Stimulated activated effector memory CD8-positive, alpha-beta T cell treated with anti-CD3 and anti-CD28 coated beads, Interleukin-12 subunit alpha, Interleukin-12 subunit beta, amount 100 ng/mL, for 72 hours (primary cell): ENCODE data around the gene HMG20A.

ENCODE experiments used
- ATAC-seq: fragments of 150-1000 bp; cut with Tn5 transposase; 2 replicates; pipeline ENCODE4 v1.10.0; 2021
- DNase-seq, 2 donors: peaks; one replicate each; pipeline ENCODE4 v3.0.0; 2021 to 2022; ENCODE audit warnings: low spot score in 2 of 2
- H3K27ac Mint-ChIP-seq: one replicate; pipeline ENCODE4 v1.8.0; 2022; ENCODE audit warnings: mild to moderate bottlenecking, mixed read lengths
- H3K36me3 Mint-ChIP-seq: one replicate; pipeline ENCODE4 v1.8.0; 2022; ENCODE audit warnings: mild to moderate bottlenecking, mixed read lengths
- H3K4me1 Mint-ChIP-seq: one replicate; pipeline ENCODE4 v1.8.0; 2022; ENCODE audit warnings: mixed read lengths
- H3K4me3 Mint-ChIP-seq: one replicate; pipeline ENCODE4 v1.8.0; 2022; ENCODE audit warnings: mild to moderate bottlenecking, mixed read lengths
- H3K9me3 Mint-ChIP-seq: one replicate; pipeline ENCODE4 v1.8.0; 2022; ENCODE audit warnings: mixed read lengths

Gene HMG20A

GRCh38 chr15:77415450-77416147, 5.1 kb upstream of the HMG20A start:
- Mint-ChIP-seq H3K9me3 (no peaks in the 10 kb centered on the region), H3K4me3 (no peak overlapping the region), H3K4me1 (peaks cover 21% of the 10 kb centered on the region), H3K27ac (no peak overlapping the region), H3K36me3 (peaks cover 14% of the 10 kb centered on the region)
- DNase-seq, result no peak
- ATAC-seq, result no peak

GRCh38 chr15:77416148-77416455, 4.6 kb upstream of the HMG20A start:
- H3K27ac Mint-ChIP-seq, result no peak overlapping the region
- no peak for DNase-seq
- no peak for ATAC-seq

GRCh38 chr15:77416954-77417353, 3.7 kb upstream of the HMG20A start:
- DNase-seq (no peak), ATAC-seq (no peak)
- Mint-ChIP-seq H3K27ac (no peak overlapping the region), H3K4me1 (peaks cover 19% of the 10 kb centered on the region), H3K4me3 (no peak overlapping the region), H3K9me3 (no peaks in the 10 kb centered on the region), H3K36me3 (peaks cover 15% of the 10 kb centered on the region)

More at GRCh38 chr15:77416148-77416455, 4.6 kb upstream of the HMG20A start:
- no peak overlapping the region for H3K4me3 Mint-ChIP-seq
- no peaks in the 10 kb centered on the region for H3K9me3 Mint-ChIP-seq
- H3K36me3 Mint-ChIP-seq, result peaks cover 15% of the 10 kb centered on the region
- peaks cover 21% of the 10 kb centered on the region for H3K4me1 Mint-ChIP-seq

GRCh38 chr15:77417602-77418001, 3.1 kb upstream of the HMG20A start:
- DNase-seq (no peak), ATAC-seq (no peak)
- peaks cover 15% of the 10 kb centered on the region for H3K4me1 Mint-ChIP-seq
- no peak overlapping the region for H3K4me3 Mint-ChIP-seq
- no peak overlapping the region for H3K27ac Mint-ChIP-seq
- H3K36me3 Mint-ChIP-seq, result peaks cover 15% of the 10 kb centered on the region
- H3K9me3 Mint-ChIP-seq, result no peaks in the 10 kb centered on the region

- H3K9me3 Mint-ChIP-seq, result no peaks in the 10 kb centered on the region
- DNase-seq, result no peak
- peak overlapping the region; percentile 95 for H3K4me3 Mint-ChIP-seq
- peak overlapping the region; percentile 97 for H3K27ac Mint-ChIP-seq
- H3K36me3 Mint-ChIP-seq, result peaks cover 15% of the 10 kb centered on the region
- ATAC-seq, result no peak
- peaks cover 16% of the 10 kb centered on the region for H3K4me1 Mint-ChIP-seq
These were observed 2.2 kb upstream of the HMG20A start for GRCh38 chr15:77418391-77418965.

GRCh38 chr15:77418966-77419835, 1.5 kb upstream of the HMG20A start:
- DNase-seq (peak; percentile 33 to 76), ATAC-seq (peak; percentile 14)
- Mint-ChIP-seq H3K9me3 (no peaks in the 10 kb centered on the region), H3K4me3 (peak overlapping the region; percentile 95), H3K27ac (peak overlapping the region; percentile 97), H3K4me1 (peaks cover 23% of the 10 kb centered on the region), H3K36me3 (peaks cover 15% of the 10 kb centered on the region)

- H3K4me3 Mint-ChIP-seq, result peak within 1 kb of the TSS; percentile 95
- ATAC-seq (peak; percentile 97), DNase-seq (peak; percentile 91 to 98)
- peaks cover 31% of the 10 kb centered on the region for H3K4me1 Mint-ChIP-seq
- peaks cover 15% of the 10 kb centered on the region for H3K36me3 Mint-ChIP-seq
- H3K9me3 Mint-ChIP-seq, result no peaks in the 10 kb centered on the region
- H3K27ac Mint-ChIP-seq, result peak within 1 kb of the TSS; percentile 97
These were observed 665 bp upstream of the HMG20A start, which contains the start of gene PEAK1 for GRCh38 chr15:77419836-77420609. Gene PEAK1 (minus strand): TSS chr15:77420104. CDS start chr15:77181926, 238,178 bp downstream.

GRCh38 chr15:77421370-77421700, 647 bp downstream of the HMG20A start:
- Mint-ChIP-seq H3K9me3 (no peaks in the 10 kb centered on the region), H3K4me1 (peaks cover 41% of the 10 kb centered on the region), H3K27ac (peak overlapping the region; percentile 97), H3K4me3 (peak overlapping the region; percentile 95), H3K36me3 (peaks cover 15% of the 10 kb centered on the region)
- no peak for DNase-seq
- ATAC-seq, result no peak

GRCh38 chr15:77425104-77425503, 4.4 kb downstream of the HMG20A start:
- Mint-ChIP-seq H3K9me3 (no peaks in the 10 kb centered on the region), H3K4me1 (peaks cover 53% of the 10 kb centered on the region), H3K36me3 (peaks cover 6% of the 10 kb centered on the region), H3K4me3 (no peak overlapping the region), H3K27ac (no peak overlapping the region)
- DNase-seq (no peak), ATAC-seq (no peak)

- peaks cover 58% of the 10 kb centered on the region for H3K4me1 Mint-ChIP-seq
- ATAC-seq (no peak), DNase-seq (no peak)
- no peaks in the 10 kb centered on the region for H3K36me3 Mint-ChIP-seq
- no peak overlapping the region for H3K4me3 Mint-ChIP-seq
- no peaks in the 10 kb centered on the region for H3K9me3 Mint-ChIP-seq
- H3K27ac Mint-ChIP-seq, result no peak overlapping the region
These were observed 5.7 kb downstream of the HMG20A start for GRCh38 chr15:77426377-77426776.

GRCh38 chr15:77426871-77427270, 6.2 kb downstream of the HMG20A start:
- H3K4me1 Mint-ChIP-seq, result peaks cover 58% of the 10 kb centered on the region
- no peak overlapping the region for H3K27ac Mint-ChIP-seq
- no peak for DNase-seq
- no peak overlapping the region for H3K4me3 Mint-ChIP-seq
- H3K9me3 Mint-ChIP-seq, result no peaks in the 10 kb centered on the region
- H3K36me3 Mint-ChIP-seq, result no peaks in the 10 kb centered on the region
- no peak for ATAC-seq

- Mint-ChIP-seq H3K36me3 (no peaks in the 10 kb centered on the region), H3K27ac (no peak overlapping the region), H3K9me3 (no peaks in the 10 kb centered on the region), H3K4me3 (no peak overlapping the region), H3K4me1 (peaks cover 50% of the 10 kb centered on the region)
- peak; percentile 99 for ATAC-seq
- no peak for DNase-seq
These were observed 9.5 kb downstream of the HMG20A start for GRCh38 chr15:77430213-77430612.

GRCh38 chr15:77430652-77431051, 10.0 kb downstream of the HMG20A start:
- Mint-ChIP-seq H3K9me3 (no peaks in the 10 kb centered on the region), H3K27ac (no peak overlapping the region), H3K4me1 (peaks cover 47% of the 10 kb centered on the region), H3K36me3 (no peaks in the 10 kb centered on the region), H3K4me3 (no peak overlapping the region)
- ATAC-seq, result peak; percentile 82
- DNase-seq, result no peak

GRCh38 chr15:77436822-77437221, 16.1 kb downstream of the HMG20A start:
- H3K36me3 Mint-ChIP-seq, result no peaks in the 10 kb centered on the region
- H3K27ac Mint-ChIP-seq, result peak overlapping the region; percentile 3
- peaks cover 39% of the 10 kb centered on the region for H3K4me1 Mint-ChIP-seq
- DNase-seq (no peak), ATAC-seq (no peak)
- H3K9me3 Mint-ChIP-seq, result no peaks in the 10 kb centered on the region
- no peak overlapping the region for H3K4me3 Mint-ChIP-seq

- peaks cover 39% of the 10 kb centered on the region for H3K4me1 Mint-ChIP-seq
These were observed 16.6 kb downstream of the HMG20A start for GRCh38 chr15:77437264-77437663.

More at GRCh38 chr15:77437264-77437663, 16.6 kb downstream of the HMG20A start:
- H3K9me3 Mint-ChIP-seq, result no peaks in the 10 kb centered on the region
- ATAC-seq (no peak), DNase-seq (no peak)
- no peak overlapping the region for H3K4me3 Mint-ChIP-seq
- H3K27ac Mint-ChIP-seq, result peak overlapping the region; percentile 3
- H3K36me3 Mint-ChIP-seq, result no peaks in the 10 kb centered on the region
